GM12872 (cell line): ENCODE data around the gene EPB41L4A.

ENCODE experiments used
- TF ChIP-seq, protein P1 (sequence below): IDR thresholded peaks from 3 replicates; pipeline ENCODE4 v1.5.1; 2011; ENCODE audit warnings: low read depth, mild to moderate bottlenecking, low read length, moderate library complexity; ENCODE audit not compliant: insufficient read depth

The EPB41L4A gene

DNA sequence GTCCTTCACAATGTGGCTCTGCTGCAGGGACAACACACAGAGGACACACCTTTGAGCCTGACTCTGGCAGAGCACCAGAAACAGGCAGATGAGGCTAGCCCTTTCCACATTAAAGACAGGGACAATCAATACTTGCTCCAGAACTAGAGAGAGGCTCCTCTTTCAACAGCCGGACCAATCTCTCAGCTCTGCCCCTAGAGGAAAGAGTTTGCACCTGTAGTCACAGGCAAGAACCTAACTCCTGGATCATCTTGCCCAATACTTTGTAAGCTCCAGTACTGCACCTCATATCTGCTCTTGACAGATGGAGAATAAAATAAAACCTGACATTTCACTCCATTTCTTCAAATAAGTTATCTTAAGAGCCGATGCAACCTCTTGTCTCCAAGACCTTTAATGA lies 52.1 kb downstream of the EPB41L4A start:
- TF ChIP-seq, protein P1, sequence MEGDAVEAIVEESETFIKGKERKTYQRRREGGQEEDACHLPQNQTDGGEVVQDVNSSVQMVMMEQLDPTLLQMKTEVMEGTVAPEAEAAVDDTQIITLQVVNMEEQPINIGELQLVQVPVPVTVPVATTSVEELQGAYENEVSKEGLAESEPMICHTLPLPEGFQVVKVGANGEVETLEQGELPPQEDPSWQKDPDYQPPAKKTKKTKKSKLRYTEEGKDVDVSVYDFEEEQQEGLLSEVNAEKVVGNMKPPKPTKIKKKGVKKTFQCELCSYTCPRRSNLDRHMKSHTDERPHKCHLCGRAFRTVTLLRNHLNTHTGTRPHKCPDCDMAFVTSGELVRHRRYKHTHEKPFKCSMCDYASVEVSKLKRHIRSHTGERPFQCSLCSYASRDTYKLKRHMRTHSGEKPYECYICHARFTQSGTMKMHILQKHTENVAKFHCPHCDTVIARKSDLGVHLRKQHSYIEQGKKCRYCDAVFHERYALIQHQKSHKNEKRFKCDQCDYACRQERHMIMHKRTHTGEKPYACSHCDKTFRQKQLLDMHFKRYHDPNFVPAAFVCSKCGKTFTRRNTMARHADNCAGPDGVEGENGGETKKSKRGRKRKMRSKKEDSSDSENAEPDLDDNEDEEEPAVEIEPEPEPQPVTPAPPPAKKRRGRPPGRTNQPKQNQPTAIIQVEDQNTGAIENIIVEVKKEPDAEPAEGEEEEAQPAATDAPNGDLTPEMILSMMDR, result peak; percentile 67

DNA sequence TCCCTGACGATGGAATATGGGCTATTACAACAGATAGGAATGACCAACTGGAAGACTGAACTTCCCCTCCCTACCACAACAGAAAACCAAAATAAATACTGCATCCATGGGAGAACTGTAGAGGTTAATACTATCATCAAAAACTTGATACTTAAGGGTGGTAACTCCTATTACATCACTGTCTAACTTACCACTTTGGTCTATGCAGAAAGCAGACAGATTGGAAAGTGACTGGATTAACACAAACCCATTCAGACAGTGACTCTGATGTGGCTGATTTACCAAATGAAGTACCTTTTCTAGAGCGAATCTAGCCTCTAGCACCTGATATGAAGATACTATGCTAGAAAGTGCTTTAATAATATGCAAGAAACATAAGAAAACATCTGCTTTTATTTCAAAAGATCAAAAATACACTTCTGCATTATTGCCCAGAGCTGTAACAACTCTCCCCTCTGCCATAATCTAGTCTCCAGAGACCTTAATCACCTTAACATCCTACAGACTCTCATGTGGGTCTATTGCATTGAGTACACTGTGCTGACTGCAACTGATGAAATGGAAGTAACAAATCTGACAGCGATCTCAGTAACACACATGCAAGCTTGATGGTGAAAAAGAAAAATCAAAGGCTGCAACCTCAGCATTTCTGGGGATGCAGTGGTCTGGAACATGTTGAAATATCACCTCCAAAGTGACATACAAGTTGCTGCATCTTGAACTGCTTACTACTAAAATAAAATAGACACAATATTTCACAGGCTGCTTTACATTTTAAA lies 62.7 kb downstream of the EPB41L4A start:
- TF ChIP-seq, protein P1, result no peak

DNA sequence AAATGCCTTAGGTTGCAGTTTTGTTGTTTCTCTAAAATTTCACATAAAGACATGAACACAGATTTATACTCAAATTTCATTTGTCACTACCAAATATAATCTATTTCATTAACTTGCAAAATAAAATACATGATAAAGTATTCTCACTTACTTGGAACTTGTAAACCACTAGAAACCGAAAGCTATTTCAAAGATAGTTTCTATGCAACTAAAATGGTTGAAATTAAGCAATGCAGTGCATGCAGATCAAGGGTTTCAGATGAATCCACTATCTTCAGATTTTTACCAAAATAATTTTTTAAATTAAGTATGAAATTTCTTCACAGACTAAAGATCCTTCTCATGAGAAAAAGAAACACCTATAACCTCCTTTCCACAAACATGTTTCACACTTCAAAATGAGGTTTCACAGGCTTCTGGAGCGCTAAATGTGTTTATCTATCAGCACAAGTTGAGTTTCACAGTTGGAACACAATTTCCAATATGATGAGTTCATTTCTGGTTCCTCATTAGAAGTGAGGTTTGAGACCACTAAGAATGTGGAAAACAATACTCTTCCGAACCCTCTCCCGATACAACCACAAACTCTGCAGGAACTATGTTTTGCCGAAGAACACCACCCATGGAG lies 63.9 kb downstream of the EPB41L4A start:
- TF ChIP-seq, protein P1, result no peak

DNA sequence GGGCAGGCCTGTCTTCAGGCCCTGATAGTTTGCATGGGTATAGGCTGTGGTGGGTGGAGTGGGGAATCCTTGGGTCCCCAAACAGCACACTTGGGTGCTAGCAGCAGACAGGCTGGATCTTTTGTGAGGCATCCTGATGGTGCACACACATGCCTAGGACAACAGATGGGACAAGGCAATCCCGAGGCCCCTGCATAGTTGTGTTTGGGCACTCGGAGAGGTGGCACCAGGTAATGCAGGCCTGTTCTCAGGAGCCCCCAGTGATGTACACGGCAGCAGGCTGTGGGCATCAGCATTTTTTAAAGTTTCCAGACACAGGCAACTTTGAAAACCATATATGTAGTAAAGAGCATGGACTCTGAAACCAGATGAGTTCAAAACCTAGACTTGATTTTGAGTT lies 65.4 kb downstream of the EPB41L4A start:
- TF ChIP-seq, protein P1, result no peak

DNA sequence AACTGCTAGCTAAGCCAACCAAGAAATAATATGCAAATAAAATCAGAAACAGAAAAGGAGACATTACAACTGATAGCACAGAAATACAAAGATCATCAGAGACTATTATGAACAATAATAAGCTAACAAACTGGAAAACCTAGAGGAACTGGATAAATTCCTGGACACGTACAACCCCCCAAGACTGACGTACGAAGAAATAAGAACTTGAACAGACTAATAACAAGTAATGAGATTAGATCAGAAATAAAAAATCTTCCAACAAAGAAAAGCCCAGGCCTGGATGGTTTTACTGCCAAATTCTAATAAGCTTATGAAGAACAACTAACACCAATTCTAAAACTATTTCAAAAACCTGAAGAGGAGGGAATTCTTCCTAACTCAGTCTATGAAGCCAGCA lies 67.9 kb downstream of the EPB41L4A start:
- TF ChIP-seq, protein P1, result no peak

DNA sequence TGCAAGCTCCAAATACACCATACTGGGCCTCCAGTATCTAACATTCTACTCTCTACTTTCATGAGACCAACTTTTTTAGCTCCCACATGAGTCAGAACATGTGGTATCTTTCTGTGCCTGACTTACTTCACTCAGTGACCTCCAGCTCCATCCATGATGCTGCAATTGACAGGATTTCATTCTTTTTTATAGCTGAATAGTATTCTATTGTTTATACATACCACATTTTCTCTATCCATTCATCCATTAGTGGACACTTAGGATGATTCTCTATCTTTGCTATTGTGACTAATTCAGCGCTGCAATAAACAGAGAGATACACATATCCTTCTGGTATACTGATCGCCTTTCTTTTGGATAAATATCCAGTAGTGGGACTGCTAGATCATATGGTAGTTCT lies 68.5 kb downstream of the EPB41L4A start:
- TF ChIP-seq, protein P1, result no peak

DNA sequence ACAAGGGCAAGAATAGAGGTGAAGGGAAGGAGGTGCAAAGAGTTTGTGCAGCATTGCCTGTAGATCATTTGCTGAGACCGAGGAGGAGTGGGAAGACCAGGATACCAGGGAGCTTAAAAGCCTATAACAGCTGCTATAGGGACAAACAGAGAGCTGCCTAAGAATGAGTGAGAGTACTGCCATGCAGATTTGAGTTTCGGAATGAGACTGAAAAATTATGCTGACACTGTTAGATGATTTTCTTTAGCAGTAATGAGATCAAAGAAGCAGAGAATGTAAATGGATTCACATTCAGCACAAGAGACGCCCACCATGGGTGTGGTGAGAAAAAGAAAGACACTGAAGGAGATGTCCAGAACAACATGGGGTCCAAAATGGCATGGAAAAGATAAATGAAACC lies 69.7 kb downstream of the EPB41L4A start:
- TF ChIP-seq, protein P1, result no peak
